ENCODE measurements around the gene TEX13D. TPM values are rescaled to one million over a fixed set of nuclear protein-coding genes. Genes with fewer than 3 reads are reported as not detected.

The TEX13D gene
- total and polyA plus RNA-seq, 4 donors = not detected

GRCh38 chrX:124383354-124383753, 50.9 kb downstream of the TEX13D start:
- no peak for DNase-seq (ENCODE audit: low spot score)
- H3K27ac ChIP-seq (ENCODE audit: low read depth in 1 of 2, low read length in 2 of 2) = no peak overlapping the region
- no peaks in the 10 kb centered on the region for H3K27me3 ChIP-seq (ENCODE audit: control insufficient read depth in 4 of 4, insufficient read depth in 4 of 4, low read length in 3 of 4)
- no peaks in the 10 kb centered on the region for H3K36me3 ChIP-seq (ENCODE audit: control insufficient read depth in 4 of 4, insufficient read depth in 3 of 4, low read depth in 1 of 4, low read length in 3 of 4)
- no peak overlapping the region for H3K9ac ChIP-seq (ENCODE audit: low read depth in 1 of 2, low read length in 2 of 2)
- no peaks in the 10 kb centered on the region for H3K4me1 ChIP-seq (ENCODE audit: control insufficient read depth in 4 of 4, insufficient read depth in 4 of 4, low read length in 3 of 4)
- 84% methylated on average over 4 of the region's 4 CpGs for WGBS
- H3K9me3 ChIP-seq (ENCODE audit: control insufficient read depth in 4 of 4, low read length in 3 of 4) = no peaks in the 10 kb centered on the region
- TF ChIP-seq ZBTB33 (IDR thresholded peaks at IDR 0.05) = no peak
- H3K4me3 ChIP-seq (ENCODE audit: low read depth in 1 of 3, low read length in 3 of 3) = no peak overlapping the region

- H3K27me3 ChIP-seq (ENCODE audit: control insufficient read depth in 4 of 4, insufficient read depth in 4 of 4, low read length in 3 of 4) = no peaks in the 10 kb centered on the region
- TF ChIP-seq NR2F2 (IDR thresholded peaks at IDR 0.05) (no peak), TAF1 (conservative IDR thresholded peaks at IDR 0.05) (no peak)
- no peak overlapping the region for H3K4me3 ChIP-seq (ENCODE audit: low read depth in 1 of 3, low read length in 3 of 3)
- H3K27ac ChIP-seq (ENCODE audit: low read depth in 1 of 2, low read length in 2 of 2) = no peak overlapping the region
- H3K9ac ChIP-seq (ENCODE audit: low read depth in 1 of 2, low read length in 2 of 2) = no peak overlapping the region
- no peak for DNase-seq (ENCODE audit: low spot score)
- no peaks in the 10 kb centered on the region for H3K9me3 ChIP-seq (ENCODE audit: control insufficient read depth in 4 of 4, low read length in 3 of 4)
- no peaks in the 10 kb centered on the region for H3K4me1 ChIP-seq (ENCODE audit: control insufficient read depth in 4 of 4, insufficient read depth in 4 of 4, low read length in 3 of 4)
- 77% methylated on average over 6 of the region's 6 CpGs for WGBS
- H3K36me3 ChIP-seq (ENCODE audit: control insufficient read depth in 4 of 4, insufficient read depth in 3 of 4, low read depth in 1 of 4, low read length in 3 of 4) = no peaks in the 10 kb centered on the region
These were observed 53.9 kb downstream of the TEX13D start for GRCh38 chrX:124386401-124386800.

Small RNA genes lying within 50 kb of the gene (small RNA-seq; reads per million reads assigned to genes)
- not detected for gene AL022718.1

Other genes starting within 250 kb of the TEX13D start
- gene SH2D1A, start 13.9 kb downstream of the TEX13D start, total RNA-seq = 1 to 10 TPM in 1 of 2 donors, under 1 TPM in 1; 0.75 to 2.1 TPM
- under 1 TPM; 0.27 to 0.56 TPM for gene SH2D1A, start 13.9 kb downstream of the TEX13D start, polyA plus RNA-seq